Measurements from ENCODE around the gene FAM13A.
"Not testable (repeated sequence)": the region's sequence is repeated elsewhere in the genome, so short reads cannot be mapped to it uniquely, and the experiment has no call there.

The FAM13A gene

GRCh38 chr4:89042055-89042454, 14.9 kb downstream of the FAM13A start:
- DNase-seq (ENCODE audit: low read depth): no peak

- DNase-seq (ENCODE audit: low read depth): no peak
These were observed 17.2 kb downstream of the FAM13A start for GRCh38 chr4:89039730-89040338.

DNA sequence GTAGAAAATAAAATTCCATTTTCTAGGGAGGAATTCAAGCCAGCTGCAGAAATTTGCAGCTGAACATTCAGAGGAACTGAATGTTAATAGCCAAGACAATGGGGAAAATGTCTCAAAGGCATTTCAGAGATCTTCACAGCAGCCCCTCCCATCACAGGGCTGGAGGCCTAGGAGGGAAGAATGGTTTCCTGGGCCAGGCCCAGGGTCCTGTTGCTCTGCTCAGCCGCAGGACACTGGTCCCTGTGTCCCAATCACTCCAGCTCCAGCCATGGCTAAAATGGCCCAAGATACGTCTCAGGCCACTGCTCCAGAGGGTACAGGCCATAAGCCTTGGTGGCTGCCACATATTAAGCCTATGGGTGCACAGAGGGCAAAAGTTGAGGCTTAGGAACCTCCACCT, 20.4 kb downstream of the FAM13A start:
- DNase-seq (ENCODE audit: low read depth): no peak

GRCh38 chr4:89031272-89031671, 25.7 kb downstream of the FAM13A start:
- no peak for DNase-seq (ENCODE audit: low read depth)

DNA sequence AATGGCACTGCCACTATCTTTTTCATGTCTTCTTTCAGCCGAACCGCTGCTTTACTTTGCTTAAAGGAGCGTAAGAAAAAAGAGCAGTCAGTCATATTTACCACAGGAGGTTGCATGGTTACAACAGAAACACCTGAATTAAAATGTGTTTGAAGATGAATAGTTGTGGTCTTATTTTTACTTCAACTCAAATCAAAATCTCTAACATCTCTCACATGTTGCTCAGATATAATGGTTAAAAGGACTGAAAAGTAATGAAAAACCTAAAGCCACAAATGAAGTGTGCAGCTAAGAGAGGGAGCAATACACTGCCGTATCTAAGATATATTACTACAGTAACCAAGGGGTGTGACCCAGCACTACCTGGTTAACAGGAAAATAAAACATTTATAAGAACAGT, 27.4 kb downstream of the FAM13A start:
- DNase-seq (ENCODE audit: low read depth): no peak

- DNase-seq (ENCODE audit: low read depth): no peak
These were observed 30.4 kb downstream of the FAM13A start for GRCh38 chr4:89026542-89026941.

DNA sequence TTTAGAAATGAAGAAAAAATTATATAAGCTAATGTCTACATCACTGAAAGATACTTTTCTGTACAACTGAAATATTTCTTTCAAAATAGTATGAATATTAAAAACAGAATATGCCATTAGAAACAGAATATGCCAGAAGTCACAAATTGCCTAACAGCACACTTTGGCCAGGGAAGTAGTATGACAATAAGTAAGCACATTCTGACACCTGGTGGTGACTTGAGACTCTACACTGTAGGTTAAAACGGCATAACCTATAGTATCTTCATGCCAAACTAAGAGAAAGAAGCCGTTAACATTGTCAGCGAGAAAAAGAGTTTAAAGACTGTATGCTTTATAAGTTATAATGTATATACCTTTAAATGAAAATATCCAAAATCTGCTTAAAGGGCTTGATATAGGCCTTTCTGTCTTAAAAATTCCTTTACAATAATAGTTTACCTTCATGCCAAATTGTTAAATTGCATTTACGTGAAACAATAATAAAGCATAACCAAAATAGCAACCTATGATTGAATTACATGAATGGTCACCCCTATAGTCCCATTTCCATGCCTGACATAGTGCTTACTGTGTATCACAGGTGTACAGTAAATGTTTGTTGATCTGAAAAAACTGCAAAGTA, 32.8 kb downstream of the FAM13A start:
- peak; percentile 36 for DNase-seq (ENCODE audit: low read depth)

- no peak for DNase-seq (ENCODE audit: low read depth)
These were observed 33.8 kb downstream of the FAM13A start for GRCh38 chr4:89023140-89023539.

DNA sequence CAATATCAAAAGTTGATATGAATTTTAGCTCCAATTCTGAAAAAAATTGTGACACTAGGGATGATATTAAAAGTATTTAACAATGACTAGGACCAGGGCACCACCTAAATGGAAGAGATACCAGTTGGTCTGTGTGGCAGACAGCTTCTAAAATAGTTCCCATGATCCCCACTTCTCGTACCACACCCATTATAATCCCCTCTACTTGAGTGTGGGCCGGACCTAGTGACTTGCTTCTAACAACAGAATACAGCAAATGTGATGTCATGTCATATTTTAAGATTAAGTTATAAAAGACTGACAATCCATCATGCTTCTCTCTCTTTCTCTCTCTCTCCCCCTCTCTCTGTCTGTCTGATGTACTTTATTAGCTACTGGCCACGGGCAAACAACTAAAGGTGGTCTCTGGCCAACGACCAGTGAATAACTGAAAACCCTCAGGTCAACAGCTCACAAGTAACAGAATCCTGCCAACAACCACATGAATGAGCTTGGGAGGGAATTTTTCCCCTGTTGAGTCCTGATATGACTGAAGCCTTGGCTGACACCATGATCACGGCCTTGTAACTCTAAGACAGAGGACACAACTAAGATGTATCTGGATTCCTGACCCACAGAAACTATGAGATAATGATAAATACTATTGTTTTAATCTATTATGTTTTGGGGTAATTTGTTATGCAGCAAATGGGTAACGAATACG, 34.4 kb downstream of the FAM13A start:
- DNase-seq (ENCODE audit: low read depth): no peak

DNA sequence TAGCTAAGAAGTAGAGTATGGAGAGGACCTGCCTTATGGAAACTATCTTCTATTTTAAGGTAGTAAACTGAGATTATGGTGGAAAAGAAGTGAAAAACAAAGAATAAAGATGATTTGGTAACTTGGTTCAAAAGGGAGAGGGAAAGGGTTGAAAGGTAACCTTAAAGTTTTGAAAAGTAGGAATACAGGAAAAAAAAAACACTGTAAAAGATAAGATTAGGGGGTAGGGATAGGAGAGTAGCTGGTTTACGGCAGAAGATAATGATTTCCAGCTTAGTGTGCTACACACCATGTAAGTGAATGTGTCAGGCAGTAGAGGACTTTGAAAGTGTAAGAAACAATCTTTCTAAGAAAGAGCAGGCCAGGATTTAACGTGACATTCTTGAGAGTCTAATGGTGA, 35.3 kb downstream of the FAM13A start:
- no peak for DNase-seq (ENCODE audit: low read depth)

DNA sequence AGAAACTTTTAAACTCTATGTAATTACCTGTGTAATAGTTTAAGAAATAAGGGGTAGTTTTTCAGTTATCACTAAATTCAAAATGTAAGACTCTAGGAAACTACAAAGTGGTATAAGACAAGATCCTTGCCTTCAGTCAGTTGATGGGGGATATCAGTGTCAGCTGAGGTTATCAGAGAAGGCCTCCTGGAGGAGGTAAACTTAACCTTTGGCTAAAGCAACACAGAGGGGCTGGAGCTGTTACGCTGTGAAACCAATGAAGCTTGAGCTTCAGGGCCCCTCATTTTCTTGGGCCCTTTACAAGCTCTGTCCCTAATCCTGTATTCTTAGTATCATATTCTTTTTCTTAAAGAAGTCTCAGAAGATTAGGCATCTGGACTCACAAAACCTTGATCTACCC, 35.9 kb downstream of the FAM13A start:
- DNase-seq (ENCODE audit: low read depth): no peak

DNA sequence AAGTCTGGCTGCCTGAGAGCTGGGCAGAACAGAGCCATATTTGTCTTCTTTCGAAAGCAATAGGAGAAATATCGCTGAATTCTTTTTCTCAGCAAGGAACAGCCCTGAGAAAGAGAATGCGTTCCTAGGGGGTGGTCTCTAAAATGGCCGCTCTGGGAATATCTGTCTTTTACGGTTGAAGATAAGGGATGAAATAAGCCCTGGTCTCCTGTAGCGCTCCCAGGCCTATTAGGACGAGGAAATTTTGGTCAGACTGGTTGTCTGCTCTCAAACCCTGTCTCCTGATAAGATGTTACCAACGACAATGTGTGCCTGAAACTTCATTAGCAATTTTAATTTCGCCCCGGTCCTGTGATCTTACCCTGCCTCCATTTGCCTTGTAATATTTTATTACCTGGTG, 42.1 kb downstream of the FAM13A start:
- DNase-seq (ENCODE audit: low read depth): not testable (repeated sequence)

GRCh38 chr4:89009761-89010369, 47.1 kb downstream of the FAM13A start:
- DNase-seq (ENCODE audit: low read depth): no peak

DNA sequence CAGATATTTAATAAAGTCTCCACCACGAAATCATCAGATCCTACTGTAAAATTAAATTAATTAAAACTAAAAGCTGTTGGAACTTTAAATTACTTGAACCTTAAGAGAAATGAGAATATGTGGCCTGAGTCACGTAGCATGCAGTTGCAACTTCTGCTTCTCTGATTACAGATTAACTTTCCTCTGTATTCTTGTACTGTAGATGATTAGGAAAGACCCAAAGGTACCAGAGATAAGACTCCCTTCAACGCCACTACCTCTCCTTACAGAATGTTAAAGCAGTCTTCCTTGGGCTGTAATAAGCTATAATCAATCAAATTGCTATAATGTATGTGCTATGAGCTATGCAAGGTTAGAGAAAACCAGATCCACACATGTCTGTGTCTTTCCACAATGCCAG, 47.9 kb downstream of the FAM13A start:
- DNase-seq (ENCODE audit: low read depth): no peak

- DNase-seq (ENCODE audit: low read depth): no peak
These were observed 48.8 kb downstream of the FAM13A start for GRCh38 chr4:89008166-89008565.

- DNase-seq (ENCODE audit: low read depth): no peak
These were observed 49.5 kb downstream of the FAM13A start for GRCh38 chr4:89007338-89007939.

- no peak for DNase-seq (ENCODE audit: low read depth)
These were observed 50.7 kb downstream of the FAM13A start for GRCh38 chr4:89006307-89006706.

GRCh38 chr4:89005066-89005465, 51.9 kb downstream of the FAM13A start:
- DNase-seq (ENCODE audit: low read depth): not testable (repeated sequence)

DNA sequence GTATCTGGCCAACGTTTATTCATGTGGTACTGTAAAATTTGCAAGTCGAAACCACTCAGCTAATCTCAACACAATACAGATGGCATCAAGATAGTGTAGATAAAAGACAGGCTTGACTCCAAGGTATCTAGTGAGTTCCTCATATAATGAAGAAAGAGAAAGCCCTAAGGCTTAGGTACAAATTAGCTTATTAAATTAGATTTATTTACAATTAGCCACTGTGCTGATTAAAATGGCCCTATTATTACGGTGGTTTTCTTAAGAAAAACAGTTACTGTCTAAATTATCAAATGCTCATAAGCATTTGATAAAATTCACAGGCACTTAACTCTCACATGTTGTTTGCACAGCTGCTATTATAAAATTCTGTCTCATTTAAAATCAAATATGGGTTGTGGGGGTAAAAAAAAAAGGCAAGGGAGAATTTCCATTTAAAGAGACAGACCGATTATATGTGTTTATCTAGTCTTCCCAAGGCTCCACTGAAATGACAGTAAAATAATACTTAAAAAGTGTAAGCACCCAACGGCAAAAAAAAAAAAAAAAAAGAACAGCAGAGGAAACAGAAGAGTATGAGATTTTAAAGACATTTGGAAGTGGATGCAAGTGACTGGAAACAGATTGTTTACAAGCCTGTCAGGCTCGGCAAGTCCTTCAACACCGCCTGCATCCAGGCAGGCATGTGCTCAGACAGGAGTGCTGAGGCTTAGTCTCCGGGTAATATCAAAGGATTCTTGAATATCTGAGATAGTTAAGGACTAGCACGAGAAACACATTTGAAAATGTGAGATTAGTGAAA, 55.1 kb downstream of the FAM13A start:
- no peak for DNase-seq (ENCODE audit: low read depth)

DNA sequence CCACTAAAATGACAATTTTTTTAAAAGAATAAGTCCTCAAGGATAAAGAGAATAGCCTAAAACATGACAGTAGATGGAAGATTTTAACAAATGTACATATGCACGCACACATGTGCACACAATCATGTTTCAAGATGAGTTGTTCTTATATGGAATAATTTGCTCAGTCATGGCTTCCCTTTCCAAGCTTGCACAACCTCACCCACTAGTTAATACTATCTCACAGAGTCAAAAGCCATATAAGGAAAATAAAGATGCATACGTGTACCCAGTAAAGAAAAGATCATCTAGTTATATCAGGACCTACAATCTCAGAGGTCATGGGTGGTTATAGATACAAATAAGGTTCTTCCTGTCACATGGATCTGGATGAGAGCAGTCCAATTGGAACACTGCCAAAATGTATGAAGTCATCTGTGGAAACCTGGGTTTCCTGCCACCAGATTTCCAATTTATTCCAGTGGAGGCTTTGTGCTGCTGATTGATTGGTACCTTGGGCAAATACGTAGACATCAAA, 56.1 kb downstream of the FAM13A start:
- DNase-seq (ENCODE audit: low read depth): no peak

- no peak for DNase-seq (ENCODE audit: low read depth)
These were observed 56.6 kb downstream of the FAM13A start for GRCh38 chr4:89000382-89000781.
